ENCODE measurements around the gene ZNF536. TPM values are rescaled to one million over a fixed set of nuclear protein-coding genes. Genes with fewer than 3 reads are reported as not detected.
"Not testable (repeated sequence)": the region's sequence is repeated elsewhere in the genome, so short reads cannot be mapped to it uniquely, and the experiment has no call there.

The ZNF536 gene
- total and polyA plus RNA-seq, 7 experiments from 2014 or later: not detected

GRCh38 chr19:30443531-30444252 is 71.5 kb downstream of the ZNF536 start:
- no peak for ATAC-seq
- no peak for DNase-seq
- Histone ChIP-seq H3K36me3 (ENCODE audit: control insufficient read depth in 2 of 3, insufficient read depth in 3 of 3, low read length in 3 of 3) (no peaks in the 10 kb centered on the region), H3K4me3 (ENCODE audit: low read length) (no peak overlapping the region), H3K27me3 (ENCODE audit: control insufficient read depth in 2 of 2, insufficient read depth in 2 of 2, low read length in 2 of 2) (no peaks in the 10 kb centered on the region), H3K27ac (ENCODE audit: low read depth, low read length) (no peak overlapping the region), H3K9me3 (ENCODE audit: control insufficient read depth in 2 of 3, low read length in 3 of 3) (no peaks in the 10 kb centered on the region), H3K4me1 (ENCODE audit: control insufficient read depth in 2 of 2, insufficient read depth in 2 of 2, low read length in 2 of 2) (no peaks in the 10 kb centered on the region)
- ChIA-PET CTCF (no interaction called here), POLR2A (no interaction called here)
- Mint-ChIP-seq H3K4me3 (no peak overlapping the region), H3K4me1 (no peaks in the 10 kb centered on the region), H3K27me3 (peaks cover 2 to 22% (median 5%) of the 10 kb centered on the region in 5 donors), H3K27ac (no peak overlapping the region), H3K9me3 (peaks cover 0 to 8% (median 0%) of the 10 kb centered on the region in 11 donors), H3K36me3 (peaks cover 0 to 3% (median 0%) of the 10 kb centered on the region in 5 donors)
- intact Hi-C loops (cut with micrococcal nuclease): no loop called here

DNA sequence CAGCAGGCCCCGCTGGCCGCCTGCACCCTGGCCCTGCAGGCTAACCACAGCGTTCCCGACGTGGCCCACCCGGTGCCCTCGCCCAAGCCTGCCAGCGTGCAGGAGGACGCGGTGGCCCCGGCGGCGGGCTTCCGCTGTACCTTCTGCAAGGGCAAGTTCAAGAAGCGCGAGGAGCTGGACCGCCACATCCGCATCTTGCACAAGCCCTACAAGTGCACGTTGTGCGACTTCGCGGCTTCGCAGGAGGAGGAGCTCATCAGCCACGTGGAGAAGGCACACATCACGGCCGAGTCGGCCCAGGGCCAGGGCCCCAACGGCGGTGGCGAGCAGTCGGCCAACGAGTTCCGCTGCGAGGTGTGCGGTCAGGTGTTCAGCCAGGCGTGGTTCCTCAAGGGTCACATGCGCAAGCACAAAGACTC is 72.1 kb downstream of the ZNF536 start:
- Mint-ChIP-seq H3K9me3 (peaks cover 0 to 8% (median 0%) of the 10 kb centered on the region in 11 donors), H3K4me1 (no peaks in the 10 kb centered on the region), H3K27me3 (peaks cover 4 to 22% (median 6%) of the 10 kb centered on the region in 5 donors), H3K4me3 (no peak overlapping the region), H3K36me3 (peaks cover 0 to 3% (median 0%) of the 10 kb centered on the region in 5 donors), H3K27ac (no peak overlapping the region)
- Histone ChIP-seq H3K36me3 (ENCODE audit: control insufficient read depth in 2 of 3, insufficient read depth in 3 of 3, low read length in 3 of 3) (no peaks in the 10 kb centered on the region), H3K4me1 (ENCODE audit: control insufficient read depth in 2 of 2, insufficient read depth in 2 of 2, low read length in 2 of 2) (no peaks in the 10 kb centered on the region), H3K27me3 (ENCODE audit: control insufficient read depth in 2 of 2, insufficient read depth in 2 of 2, low read length in 2 of 2) (no peaks in the 10 kb centered on the region), H3K9me3 (ENCODE audit: control insufficient read depth in 2 of 3, low read length in 3 of 3) (no peaks in the 10 kb centered on the region), H3K27ac (ENCODE audit: low read depth, low read length) (no peak overlapping the region), H3K4me3 (ENCODE audit: low read length) (no peak overlapping the region)
- ChIA-PET CTCF (no interaction called here), POLR2A (no interaction called here)
- ATAC-seq: no peak
- DNase-seq: no peak
- intact Hi-C loops (cut with micrococcal nuclease): no loop called here

GRCh38 chr19:30444686-30445232 is 72.6 kb downstream of the ZNF536 start:
- Histone ChIP-seq H3K4me3 (ENCODE audit: low read length) (no peak overlapping the region), H3K27me3 (ENCODE audit: control insufficient read depth in 2 of 2, insufficient read depth in 2 of 2, low read length in 2 of 2) (no peaks in the 10 kb centered on the region), H3K36me3 (ENCODE audit: control insufficient read depth in 2 of 3, insufficient read depth in 3 of 3, low read length in 3 of 3) (no peaks in the 10 kb centered on the region), H3K9me3 (ENCODE audit: control insufficient read depth in 2 of 3, low read length in 3 of 3) (no peaks in the 10 kb centered on the region), H3K4me1 (ENCODE audit: control insufficient read depth in 2 of 2, insufficient read depth in 2 of 2, low read length in 2 of 2) (no peaks in the 10 kb centered on the region), H3K27ac (ENCODE audit: low read depth, low read length) (no peak overlapping the region)
- no peaks in the 10 kb centered on the region for H3K4me1 Mint-ChIP-seq
- intact Hi-C loops (cut with micrococcal nuclease): no loop called here
- H3K27me3 Mint-ChIP-seq: peaks cover 4 to 26% (median 8%) of the 10 kb centered on the region in 5 donors
- H3K36me3 Mint-ChIP-seq: peaks cover 0 to 3% (median 0%) of the 10 kb centered on the region in 5 donors
- H3K4me3 Mint-ChIP-seq: no peak overlapping the region
- H3K9me3 Mint-ChIP-seq: peaks cover 0 to 8% (median 0%) of the 10 kb centered on the region in 11 donors
- DNase-seq: no peak
- ChIA-PET CTCF (no interaction called here), POLR2A (no interaction called here)
- H3K27ac Mint-ChIP-seq: no peak overlapping the region
- ATAC-seq: no peak

DNA sequence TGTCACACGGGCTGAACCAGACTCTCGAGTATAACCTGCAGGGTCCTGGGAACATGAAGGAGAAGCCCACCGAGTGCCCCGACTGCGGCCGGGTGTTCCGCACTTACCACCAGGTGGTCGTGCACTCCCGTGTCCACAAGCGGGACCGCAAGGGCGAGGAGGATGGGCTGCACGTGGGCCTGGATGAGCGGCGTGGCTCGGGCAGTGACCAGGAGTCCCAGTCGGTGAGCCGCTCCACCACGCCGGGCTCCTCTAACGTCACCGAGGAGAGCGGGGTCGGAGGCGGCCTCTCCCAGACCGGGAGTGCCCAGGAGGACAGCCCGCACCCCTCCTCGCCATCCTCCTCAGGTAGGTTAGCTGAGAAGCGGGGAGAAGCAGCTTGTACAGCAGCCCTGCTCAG is 73.2 kb downstream of the ZNF536 start:
- Mint-ChIP-seq H3K36me3 (peaks cover 0 to 3% (median 0%) of the 10 kb centered on the region in 5 donors), H3K4me3 (no peak overlapping the region), H3K9me3 (peaks cover 0 to 6% (median 0%) of the 10 kb centered on the region in 11 donors), H3K4me1 (no peaks in the 10 kb centered on the region), H3K27me3 (peaks cover 4 to 26% (median 9%) of the 10 kb centered on the region in 5 donors), H3K27ac (no peak overlapping the region)
- intact Hi-C loops (cut with micrococcal nuclease): no loop called here
- ATAC-seq (no peak), DNase-seq (no peak)
- Histone ChIP-seq H3K4me1 (ENCODE audit: control insufficient read depth in 2 of 2, insufficient read depth in 2 of 2, low read length in 2 of 2) (no peaks in the 10 kb centered on the region), H3K27me3 (ENCODE audit: control insufficient read depth in 2 of 2, insufficient read depth in 2 of 2, low read length in 2 of 2) (no peaks in the 10 kb centered on the region), H3K36me3 (ENCODE audit: control insufficient read depth in 2 of 3, insufficient read depth in 3 of 3, low read length in 3 of 3) (no peaks in the 10 kb centered on the region), H3K27ac (ENCODE audit: low read depth, low read length) (no peak overlapping the region), H3K9me3 (ENCODE audit: control insufficient read depth in 2 of 3, low read length in 3 of 3) (no peaks in the 10 kb centered on the region), H3K4me3 (ENCODE audit: low read length) (no peak overlapping the region)
- POLR2A ChIA-PET: no interaction called here
- CTCF ChIA-PET: no interaction called here

DNA sequence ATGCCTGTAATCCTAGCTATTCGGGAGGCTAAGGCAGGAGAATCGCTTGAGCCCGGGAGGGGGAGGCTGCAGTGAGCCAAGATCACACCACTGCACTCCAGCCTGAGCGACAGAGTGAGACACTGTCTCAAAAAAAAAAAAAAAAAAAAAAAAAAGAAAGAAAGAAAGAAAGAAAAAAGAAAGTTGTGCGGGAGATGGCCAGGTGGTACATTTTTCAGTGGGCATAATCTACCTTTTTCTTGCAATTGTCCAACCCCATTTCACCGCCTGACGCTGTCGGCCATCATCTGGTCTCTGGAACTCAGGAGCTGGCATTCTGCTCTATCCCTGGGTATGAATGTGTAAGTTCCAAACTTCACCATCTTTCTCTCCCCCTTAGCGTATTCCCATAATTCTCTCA is 73.9 kb downstream of the ZNF536 start:
- H3K36me3 Mint-ChIP-seq; DNase-seq; H3K4me1 Mint-ChIP-seq; ATAC-seq; H3K4me3 Mint-ChIP-seq; H3K27me3 ChIP-seq (ENCODE audit: control insufficient read depth in 2 of 2, insufficient read depth in 2 of 2, low read length in 2 of 2); H3K36me3 ChIP-seq (ENCODE audit: control insufficient read depth in 2 of 3, insufficient read depth in 3 of 3, low read length in 3 of 3); H3K27ac ChIP-seq (ENCODE audit: low read depth, low read length); H3K4me1 ChIP-seq (ENCODE audit: control insufficient read depth in 2 of 2, insufficient read depth in 2 of 2, low read length in 2 of 2); H3K4me3 ChIP-seq (ENCODE audit: low read length); H3K9me3 ChIP-seq (ENCODE audit: control insufficient read depth in 2 of 3, low read length in 3 of 3); H3K9me3 Mint-ChIP-seq; POLR2A ChIA-PET; intact Hi-C loops (cut with micrococcal nuclease); H3K27ac Mint-ChIP-seq; CTCF ChIA-PET: not testable (repeated sequence)
- peaks cover 4 to 19% (median 9%) of the 10 kb centered on the region in 5 donors for H3K27me3 Mint-ChIP-seq

DNA sequence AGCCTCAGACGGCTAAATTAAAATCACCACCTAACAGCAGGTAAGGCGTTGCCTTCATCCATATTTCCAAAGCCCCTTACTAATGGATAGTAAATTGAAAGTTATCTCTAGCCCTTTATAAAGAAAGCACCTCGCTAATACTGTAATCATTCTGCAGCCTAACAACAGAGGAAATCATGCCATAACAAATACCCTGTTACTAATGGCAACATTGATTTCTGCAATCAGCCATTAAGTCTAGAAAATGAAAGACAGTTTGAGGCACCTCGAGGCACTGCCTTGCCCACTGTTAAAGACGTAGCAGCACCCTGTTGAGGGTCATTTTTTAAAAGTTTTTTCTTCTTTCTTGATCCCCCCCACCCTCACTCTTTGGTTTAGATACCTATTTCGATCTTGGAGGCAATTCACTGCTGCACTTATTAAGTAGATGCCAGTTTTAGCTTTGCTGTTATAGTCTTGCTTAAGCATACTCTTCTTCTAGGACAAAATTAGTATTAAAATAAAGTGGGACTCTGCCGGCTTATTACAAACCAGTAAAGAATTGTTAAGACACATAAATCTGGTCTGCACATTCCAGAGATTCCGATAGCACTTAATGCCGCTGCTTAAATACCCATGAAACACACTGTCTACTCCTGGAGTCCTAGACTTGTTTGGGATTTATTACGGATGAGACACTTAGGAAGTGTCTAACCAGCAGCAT is 74.8 kb downstream of the ZNF536 start:
- intact Hi-C loops (cut with micrococcal nuclease): no loop called here

More for the DNA sequence above, 74.8 kb downstream of the ZNF536 start:
- H3K27me3 Mint-ChIP-seq: peaks cover 0 to 13% (median 9%) of the 10 kb centered on the region in 5 donors
- H3K9me3 Mint-ChIP-seq: peaks cover 0 to 5% (median 0%) of the 10 kb centered on the region in 11 donors
- H3K4me3 Mint-ChIP-seq: no peak overlapping the region
- H3K4me3 ChIP-seq (ENCODE audit: low read length): no peak overlapping the region
- no peaks in the 10 kb centered on the region for H3K27me3 ChIP-seq (ENCODE audit: control insufficient read depth in 2 of 2, insufficient read depth in 2 of 2, low read length in 2 of 2)
- H3K9me3 ChIP-seq (ENCODE audit: control insufficient read depth in 2 of 3, low read length in 3 of 3): no peaks in the 10 kb centered on the region
- H3K27ac ChIP-seq (ENCODE audit: low read depth, low read length): no peak overlapping the region
- ATAC-seq (no peak), DNase-seq (no peak)
- peaks cover 0 to 3% (median 0%) of the 10 kb centered on the region in 5 donors for H3K36me3 Mint-ChIP-seq
- H3K36me3 ChIP-seq (ENCODE audit: control insufficient read depth in 2 of 3, insufficient read depth in 3 of 3, low read length in 3 of 3): no peaks in the 10 kb centered on the region
- no peaks in the 10 kb centered on the region for H3K4me1 Mint-ChIP-seq
- H3K27ac Mint-ChIP-seq: no peak overlapping the region
- POLR2A ChIA-PET: no interaction called here
- H3K4me1 ChIP-seq (ENCODE audit: control insufficient read depth in 2 of 2, insufficient read depth in 2 of 2, low read length in 2 of 2): no peaks in the 10 kb centered on the region
- CTCF ChIA-PET: no interaction called here
